H9 (cell line): ENCODE measurements around the gene MEP1B. TPM values are rescaled to one million over a fixed set of nuclear protein-coding genes. Genes with fewer than 3 reads are reported as not detected.

Source experiments
- DNase-seq: peaks from one replicate; pipeline ENCODE4 v3.0.0-alpha.2; 2017
- H2AFZ ChIP-seq: one replicate; pipeline ENCODE4 v1.6.1; 2013; ENCODE audit warnings: mild to moderate bottlenecking, low read length, control low read depth, moderate library complexity
- H2AK5ac ChIP-seq: 2 replicates; pipeline ENCODE4 v1.6.1; 2013; ENCODE audit warnings: low read length, control low read depth, mixed read lengths; ENCODE audit not compliant: insufficient read length
- H2BK120ac ChIP-seq: one replicate; pipeline ENCODE4 v1.6.1; 2013; ENCODE audit warnings: low read depth, mild to moderate bottlenecking, low read length, control low read depth, inconsistent platforms; ENCODE audit not compliant: poor library complexity, severe bottlenecking
- H2BK12ac ChIP-seq: 2 replicates; pipeline ENCODE4 v1.6.1; 2013; ENCODE audit warnings: low read length, control low read depth, mixed read lengths, low read depth; ENCODE audit not compliant: insufficient read length
- H2BK15ac ChIP-seq: 2 replicates; pipeline ENCODE4 v1.6.1; 2013; ENCODE audit warnings: low read depth, low read length, control low read depth
- H2BK20ac ChIP-seq: one replicate; pipeline ENCODE4 v1.6.1; 2013; ENCODE audit warnings: low read depth, mild to moderate bottlenecking, low read length, control low read depth, inconsistent platforms; ENCODE audit not compliant: poor library complexity, severe bottlenecking
- H2BK5ac ChIP-seq: 2 replicates; pipeline ENCODE4 v1.6.1; 2013; ENCODE audit warnings: low read length, control low read depth, mixed read lengths; ENCODE audit not compliant: insufficient read length
- H3K14ac ChIP-seq: 2 replicates; pipeline ENCODE4 v1.6.1; 2013; ENCODE audit warnings: low read length, control low read depth; ENCODE audit not compliant: insufficient read depth
- H3K18ac ChIP-seq: 2 replicates; pipeline ENCODE4 v1.6.1; 2013; ENCODE audit warnings: low read depth, mild to moderate bottlenecking, mixed read lengths, low read length, control low read depth; ENCODE audit not compliant: insufficient read length
- H3K23ac ChIP-seq: 2 replicates; pipeline ENCODE4 v1.6.1; 2013; ENCODE audit warnings: low read length, control low read depth, mixed read lengths, low read depth; ENCODE audit not compliant: insufficient read length
- H3K23me2 ChIP-seq: 2 replicates; pipeline ENCODE4 v1.6.1; 2013; ENCODE audit warnings: low read depth, mild to moderate bottlenecking, mixed read lengths, low read length, control low read depth; ENCODE audit not compliant: insufficient read length, poor library complexity, severe bottlenecking
- H3K27ac ChIP-seq: 2 replicates; pipeline ENCODE4 v1.5.1; 2013; ENCODE audit warnings: low read length, control low read depth, mixed read lengths, low read depth; ENCODE audit not compliant: insufficient read length
- H3K27me3 ChIP-seq: 2 replicates; pipeline ENCODE4 v1.6.1; 2013; ENCODE audit warnings: low read length, control low read depth, inconsistent platforms; ENCODE audit not compliant: insufficient read depth
- H3K4ac ChIP-seq: 2 replicates; pipeline ENCODE4 v1.6.1; 2013; ENCODE audit warnings: low read depth, mild to moderate bottlenecking, control low read depth, inconsistent platforms, low read length, moderate library complexity
- H3K4me1 ChIP-seq: 2 replicates; pipeline ENCODE4 v1.6.1; 2013; ENCODE audit warnings: low read length, control low read depth, inconsistent platforms; ENCODE audit not compliant: insufficient read depth
- H3K4me2 ChIP-seq: 2 replicates; pipeline ENCODE4 v1.6.1; 2013; ENCODE audit warnings: low read length, control low read depth, mixed read lengths; ENCODE audit not compliant: insufficient read length, insufficient read depth
- H3K56ac ChIP-seq: 2 replicates; pipeline ENCODE4 v1.6.1; 2013; ENCODE audit warnings: low read depth, mild to moderate bottlenecking, mixed read lengths, low read length, control low read depth; ENCODE audit not compliant: insufficient read length
- H3K79me1 ChIP-seq: 2 replicates; pipeline ENCODE4 v1.6.1; 2013; ENCODE audit warnings: low read depth, mild to moderate bottlenecking, moderate library complexity, low read length, control low read depth, inconsistent platforms; ENCODE audit not compliant: insufficient read depth, poor library complexity, severe bottlenecking
- H3K79me2 ChIP-seq: 2 replicates; pipeline ENCODE4 v1.6.1; 2013; ENCODE audit warnings: low read length, control low read depth, inconsistent platforms; ENCODE audit not compliant: insufficient read depth
- H3K9ac ChIP-seq: 2 replicates; pipeline ENCODE4 v1.6.1; 2013; ENCODE audit warnings: low read length, control low read depth, mixed read lengths; ENCODE audit not compliant: insufficient read length; ENCODE audit errors: extremely low read depth
- H3K9me3 ChIP-seq: one replicate; pipeline ENCODE4 v1.6.1; 2013; ENCODE audit warnings: low read depth, low read length, inconsistent platforms; ENCODE audit not compliant: control insufficient read depth
- H3T11ph ChIP-seq: one replicate; pipeline ENCODE4 v1.6.1; 2013; ENCODE audit warnings: mild to moderate bottlenecking, low read length, control low read depth, inconsistent platforms
- H4K20me1 ChIP-seq: one replicate; pipeline ENCODE4 v1.6.1; 2013; ENCODE audit not compliant: control insufficient read depth, insufficient read length, insufficient read depth
- H4K5ac ChIP-seq: 2 replicates; pipeline ENCODE4 v1.6.1; 2013; ENCODE audit warnings: low read depth, mild to moderate bottlenecking, mixed read lengths, low read length, control low read depth; ENCODE audit not compliant: insufficient read length
- H4K8ac ChIP-seq: replicated peaks from 2 replicates; pipeline ENCODE4 v1.6.1; 2013; ENCODE audit warnings: low read length, control low read depth, mixed read lengths, low read depth; ENCODE audit not compliant: insufficient read length
- H4K91ac ChIP-seq: 2 replicates; pipeline ENCODE4 v1.6.1; 2013; ENCODE audit warnings: low read depth, mild to moderate bottlenecking, moderate library complexity, mixed read lengths, low read length, control low read depth; ENCODE audit not compliant: insufficient read length
- H3K27ac Mint-ChIP-seq, 3 experiments: 2 replicates in 2 of 3; 3 replicates in 1 of 3; pipeline ENCODE4 v1.8.0; 2020 to 2021; ENCODE audit warnings: mixed read lengths in 3 of 3, mild to moderate bottlenecking in 1 of 3, moderate library complexity in 1 of 3
- H3K27me3 Mint-ChIP-seq: 2 replicates; pipeline ENCODE4 v1.8.0; 2021; ENCODE audit warnings: low read depth, mild to moderate bottlenecking, moderate library complexity, mixed read lengths
- H3K36me3 Mint-ChIP-seq, 3 experiments: 2 replicates in 2 of 3; 3 replicates in 1 of 3; pipeline ENCODE4 v1.8.0; 2020 to 2021; ENCODE audit warnings: low read depth in 3 of 3, mixed read lengths in 3 of 3; ENCODE audit not compliant: insufficient read depth in 1 of 3
- H3K4me1 Mint-ChIP-seq, 2 experiments: 2 replicates each; pipeline ENCODE4 v1.8.0; 2020; ENCODE audit warnings: mixed read lengths in 2 of 2
- H3K4me3 Mint-ChIP-seq, 2 experiments: 2 replicates in 1 of 2; 3 replicates in 1 of 2; pipeline ENCODE4 v1.8.0; 2020 to 2021; ENCODE audit warnings: mild to moderate bottlenecking in 2 of 2, mixed read lengths in 2 of 2, moderate library complexity in 1 of 2
- H3K9me3 Mint-ChIP-seq, 2 experiments: 2 replicates in 1 of 2; 3 replicates in 1 of 2; pipeline ENCODE4 v1.8.0; 2020; ENCODE audit warnings: mild to moderate bottlenecking in 2 of 2, mixed read lengths in 2 of 2, moderate library complexity in 1 of 2
- total RNA-seq: library from RNA; stranded (reverse); gene quantifications from 2 replicates; pipeline ENCODE4 v1.2.1, GENCODE V29; 2021
- TF ChIP-seq, protein P1 (sequence below): fragments of 200-600 bp; sonication (generic); conservative IDR thresholded peaks from 3 replicates; pipeline ENCODE4 v1.8.0; 2021; ENCODE audit warnings: antibody characterized with exemption, mild to moderate bottlenecking

The MEP1B gene
- total RNA-seq, 1 experiment from 2014 or later, result not detected

DNA sequence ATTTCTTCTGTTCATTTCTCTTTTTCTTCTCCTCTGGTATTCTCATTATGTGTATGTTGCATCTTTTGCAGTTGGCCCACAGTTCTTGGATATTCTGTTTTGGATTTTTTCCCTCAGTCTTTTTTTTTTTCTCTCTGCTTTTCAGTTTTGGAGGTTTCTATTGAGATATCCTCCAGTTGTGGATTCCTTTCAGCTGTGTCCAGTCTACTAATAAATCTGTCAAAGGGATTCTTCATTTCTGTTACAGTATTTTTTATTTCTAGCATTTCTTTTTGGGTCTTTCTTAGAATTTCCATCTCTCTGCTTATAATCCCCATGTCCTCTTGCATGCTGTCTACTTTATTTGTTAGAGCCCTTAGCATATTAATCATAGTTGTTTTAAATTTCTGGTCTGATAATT lies 6.3 kb upstream of the MEP1B start:
- no peak overlapping the region for H2AFZ ChIP-seq
- H4K91ac ChIP-seq, result no peak overlapping the region
- H4K20me1 ChIP-seq, result no peaks in the 10 kb centered on the region
- no peaks in the 10 kb centered on the region for H3K23me2 ChIP-seq
- no peak overlapping the region for H2BK12ac ChIP-seq
- H4K5ac ChIP-seq, result no peak overlapping the region
- no peak overlapping the region for H3K23ac ChIP-seq
- no peak overlapping the region for H3K14ac ChIP-seq
- no peak overlapping the region for H3K4me2 ChIP-seq
- H3T11ph ChIP-seq, result no peak overlapping the region
- no peak overlapping the region for H3K27ac ChIP-seq
- no peak overlapping the region for H2BK120ac ChIP-seq
- H3K27me3 Mint-ChIP-seq, result no peaks in the 10 kb centered on the region
- H3K18ac ChIP-seq, result no peak overlapping the region
- no peak overlapping the region for H2AK5ac ChIP-seq
- no peak for DNase-seq
- no peaks in the 10 kb centered on the region for H3K36me3 Mint-ChIP-seq
- no peaks in the 10 kb centered on the region; a peak in 1 of 5 replicates for H3K9me3 Mint-ChIP-seq
- TF ChIP-seq, protein P1, sequence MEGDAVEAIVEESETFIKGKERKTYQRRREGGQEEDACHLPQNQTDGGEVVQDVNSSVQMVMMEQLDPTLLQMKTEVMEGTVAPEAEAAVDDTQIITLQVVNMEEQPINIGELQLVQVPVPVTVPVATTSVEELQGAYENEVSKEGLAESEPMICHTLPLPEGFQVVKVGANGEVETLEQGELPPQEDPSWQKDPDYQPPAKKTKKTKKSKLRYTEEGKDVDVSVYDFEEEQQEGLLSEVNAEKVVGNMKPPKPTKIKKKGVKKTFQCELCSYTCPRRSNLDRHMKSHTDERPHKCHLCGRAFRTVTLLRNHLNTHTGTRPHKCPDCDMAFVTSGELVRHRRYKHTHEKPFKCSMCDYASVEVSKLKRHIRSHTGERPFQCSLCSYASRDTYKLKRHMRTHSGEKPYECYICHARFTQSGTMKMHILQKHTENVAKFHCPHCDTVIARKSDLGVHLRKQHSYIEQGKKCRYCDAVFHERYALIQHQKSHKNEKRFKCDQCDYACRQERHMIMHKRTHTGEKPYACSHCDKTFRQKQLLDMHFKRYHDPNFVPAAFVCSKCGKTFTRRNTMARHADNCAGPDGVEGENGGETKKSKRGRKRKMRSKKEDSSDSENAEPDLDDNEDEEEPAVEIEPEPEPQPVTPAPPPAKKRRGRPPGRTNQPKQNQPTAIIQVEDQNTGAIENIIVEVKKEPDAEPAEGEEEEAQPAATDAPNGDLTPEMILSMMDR, result no peak
- no peak overlapping the region for H3K4me3 Mint-ChIP-seq
- no peak overlapping the region for H2BK15ac ChIP-seq
- H3K27ac Mint-ChIP-seq, result no peak overlapping the region
- H3K9ac ChIP-seq, result no peak overlapping the region
- no peaks in the 10 kb centered on the region for H3K79me1 ChIP-seq
- H4K8ac ChIP-seq, result no peak overlapping the region
- no peak overlapping the region for H2BK5ac ChIP-seq
- H3K56ac ChIP-seq, result no peak overlapping the region
- H3K27me3 ChIP-seq, result no peaks in the 10 kb centered on the region
- no peak overlapping the region for H3K4ac ChIP-seq
- no peaks in the 10 kb centered on the region for H3K4me1 ChIP-seq
- H3K9me3 ChIP-seq, result no peaks in the 10 kb centered on the region
- no peaks in the 10 kb centered on the region for H3K79me2 ChIP-seq
- H2BK20ac ChIP-seq, result no peak overlapping the region
- H3K4me1 Mint-ChIP-seq, result no peaks in the 10 kb centered on the region
